Keratinocyte (primary cell): Measurements from ENCODE around the gene CLEC18A. TPM values are rescaled to one million over a fixed set of nuclear protein-coding genes. Genes with fewer than 3 reads are reported as not detected.

Experiments used
- polyA plus RNA-seq, 5 experiments: library from polyadenylated mRNA; depleted of rRNA in 3 of 5; stranded (reverse) in 3 of 5; stranded (forward) in 1 of 5; unstranded in 1 of 5; fragments of >200 nt; gene quantifications; 1 replicate in 1 of 5; 2 replicates in 3 of 5; 3 replicates in 1 of 5; pipeline versions ENCODE4 v1.2.1 to v1.2.3, GENCODE V29; 2011 to 2012; ENCODE audit warnings: missing spikeins in 2 of 5, low read depth in 1 of 5, low replicate concordance in 1 of 5
- small RNA-seq, 3 experiments: library from RNA; depleted of rRNA; stranded (forward); fragments of <200 nt; gene quantifications; one replicate each; pipeline ENCODE3, GENCODE V24; 2012; ENCODE audit warnings: low read depth in 3 of 3, low replicate concordance in 1 of 3; ENCODE audit not compliant: insufficient read length in 3 of 3

CLEC18A gene
- polyA plus RNA-seq, 1 donor (not counting 4 experiments of a cell fraction or from before 2014, with no cell fraction given): 0.14 TPM

Small RNAs within 50 kb of the gene (small RNA-seq; reads per million reads assigned to genes)
- gene AC026468.1 (0 reads per million in 3 experiments), gene MIR140 (8.0 to 572 (median 167) reads per million in 3 experiments)

Other genes starting within 250 kb of the CLEC18A start
- gene NQO1, start 224.8 kb upstream of the CLEC18A start, polyA plus RNA-seq: 92.6 to 166 TPM (median 149 TPM) in 3 replicates
- gene NOB1, start 196.4 kb upstream of the CLEC18A start, polyA plus RNA-seq: 63.0 to 87.4 TPM (median 65.5 TPM) in 3 replicates
- 3.1 to 14.8 TPM (median 6.9 TPM) in 3 replicates for gene WWP2, start 189.0 kb upstream of the CLEC18A start, polyA plus RNA-seq
- 17.4 to 23.1 TPM (median 19.8 TPM) in 3 replicates for gene PDPR, start 163.0 kb downstream of the CLEC18A start, polyA plus RNA-seq
- gene CLEC18C, start 222.5 kb downstream of the CLEC18A start, polyA plus RNA-seq: not detected in 3 replicates